HG03460 (cell line): ENCODE data around the gene SF3A1.

Experiments used
- ATAC-seq: cut with Tn5 transposase; IDR thresholded peaks from one replicate; pipeline ENCODE4 v1.9.1; 2021; ENCODE audit not compliant: unreplicated experiment

SF3A1 gene

DNA sequence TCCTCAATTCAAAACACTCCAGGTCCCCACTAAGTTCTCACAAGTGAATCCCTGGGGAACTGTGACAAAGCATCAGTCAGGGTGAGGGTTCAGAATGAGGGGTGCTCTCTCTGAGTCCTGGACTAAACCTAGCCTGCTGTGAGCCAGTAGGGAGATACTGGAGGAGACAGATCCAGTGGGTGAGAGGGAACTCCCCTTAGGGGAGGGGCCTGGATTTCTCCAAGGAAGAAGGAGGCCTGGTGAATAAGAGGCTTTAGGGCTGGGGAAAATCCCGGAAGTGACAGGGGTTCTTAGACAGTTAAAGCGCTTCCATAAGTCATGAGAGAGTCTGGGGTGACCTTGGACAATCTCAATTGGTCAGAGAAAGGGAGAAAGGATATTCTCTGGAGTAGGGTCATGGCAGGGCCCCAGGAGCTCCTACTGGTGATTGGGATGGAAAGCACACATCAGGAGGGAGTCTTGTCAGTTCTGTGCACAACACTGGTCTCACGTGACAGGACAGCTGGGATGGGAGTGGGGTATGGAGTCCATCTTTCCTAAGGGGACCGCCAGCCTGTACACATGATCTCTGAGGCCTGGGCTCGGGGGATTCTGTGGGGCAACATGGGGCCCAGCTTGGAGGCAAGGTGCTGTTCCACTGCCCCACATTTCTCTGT is 31.5 kb downstream of the SF3A1 start:
- no peak for ATAC-seq

DNA sequence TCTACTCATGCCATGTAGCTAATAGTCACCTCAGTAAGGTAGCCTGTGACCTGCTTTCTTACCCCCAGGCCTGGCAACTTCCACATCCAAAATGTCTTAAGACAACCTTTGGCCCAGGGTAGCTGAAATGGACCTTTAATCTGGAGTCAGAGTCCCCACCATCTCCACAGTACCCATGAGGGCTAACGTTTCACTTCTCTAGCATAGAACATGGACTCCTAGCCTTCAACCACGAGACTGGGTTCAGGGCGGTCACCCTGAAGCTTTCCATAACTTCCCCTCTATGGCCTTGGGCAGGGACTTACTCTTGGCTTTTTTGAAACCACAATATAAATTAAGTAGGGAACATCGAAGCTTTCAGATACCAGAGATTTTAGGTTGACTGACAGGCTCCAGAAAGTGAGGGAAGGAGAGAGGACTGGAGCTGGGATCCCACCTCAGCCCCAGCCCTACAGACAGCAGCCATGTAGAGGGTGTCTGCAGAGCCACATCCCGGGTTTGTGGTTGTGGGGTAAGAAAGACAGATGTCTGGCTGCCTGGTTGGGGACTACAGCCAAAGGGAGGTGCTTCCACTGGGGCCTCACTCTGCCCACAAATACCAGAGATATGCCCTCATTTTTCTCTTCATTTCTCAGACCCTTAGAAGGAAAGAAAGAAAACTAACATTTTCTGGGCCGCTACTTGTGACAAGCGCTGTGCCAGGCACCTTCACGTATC is 32.5 kb downstream of the SF3A1 start:
- no peak for ATAC-seq

GRCh38 chr22:30323246-30323645 is 33.4 kb downstream of the SF3A1 start:
- no peak for ATAC-seq

GRCh38 chr22:30321461-30321860 is 35.2 kb downstream of the SF3A1 start:
- ATAC-seq: no peak

DNA sequence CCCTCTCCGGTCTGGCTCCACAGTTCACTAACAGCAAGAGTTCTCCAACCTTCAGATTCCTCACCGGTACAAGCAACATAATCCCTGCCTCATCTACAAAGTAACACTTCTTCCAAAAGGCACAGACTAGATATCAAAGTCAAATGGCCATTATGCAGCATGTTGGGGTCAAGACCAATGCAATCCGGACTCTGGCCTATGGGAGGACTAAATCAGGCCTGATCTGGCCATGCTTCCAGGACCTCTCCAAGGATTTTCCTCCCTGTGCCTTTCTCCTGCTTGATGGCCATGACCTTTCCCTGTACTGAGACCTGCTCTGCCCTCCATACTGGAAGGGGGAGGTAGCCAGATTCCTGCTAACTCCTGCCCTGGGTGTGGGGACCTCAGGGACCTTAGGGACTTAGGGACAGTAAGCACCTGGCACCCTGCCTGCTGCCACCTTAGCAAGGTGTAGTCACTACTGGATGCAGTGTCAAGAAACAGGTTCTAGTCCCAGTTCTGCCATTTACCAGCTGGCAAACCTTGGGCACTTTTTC is 36.6 kb downstream of the SF3A1 start:
- no peak for ATAC-seq

DNA sequence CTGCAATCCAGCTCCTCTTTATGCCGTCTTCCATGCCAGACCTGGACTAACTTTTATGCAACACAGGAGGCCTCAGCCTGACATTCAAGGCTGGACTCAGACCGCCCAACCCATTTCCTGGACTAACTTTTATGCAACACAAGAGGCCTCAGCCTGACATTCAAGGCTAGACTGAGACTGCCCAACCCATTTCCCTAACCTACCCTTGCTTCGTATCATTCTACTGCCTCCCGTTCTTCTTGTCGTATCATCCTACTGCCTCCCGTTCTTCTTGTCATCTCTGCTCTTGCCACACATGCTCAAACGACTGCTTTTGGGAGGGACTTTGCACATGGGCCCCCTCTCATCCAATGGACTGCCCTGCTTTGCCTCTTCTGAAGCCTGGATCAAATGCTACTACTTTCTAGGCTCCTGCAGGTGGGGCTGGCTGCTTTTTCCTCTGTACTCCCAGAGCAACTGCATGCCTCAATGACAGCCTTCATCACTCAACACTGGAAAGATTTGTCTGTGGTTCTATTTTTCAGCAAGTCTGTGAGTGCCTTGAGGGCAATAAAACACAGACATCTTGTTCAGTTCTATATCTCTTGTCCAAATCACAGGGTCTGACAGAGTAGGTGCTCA is 37.8 kb downstream of the SF3A1 start:
- no peak for ATAC-seq

DNA sequence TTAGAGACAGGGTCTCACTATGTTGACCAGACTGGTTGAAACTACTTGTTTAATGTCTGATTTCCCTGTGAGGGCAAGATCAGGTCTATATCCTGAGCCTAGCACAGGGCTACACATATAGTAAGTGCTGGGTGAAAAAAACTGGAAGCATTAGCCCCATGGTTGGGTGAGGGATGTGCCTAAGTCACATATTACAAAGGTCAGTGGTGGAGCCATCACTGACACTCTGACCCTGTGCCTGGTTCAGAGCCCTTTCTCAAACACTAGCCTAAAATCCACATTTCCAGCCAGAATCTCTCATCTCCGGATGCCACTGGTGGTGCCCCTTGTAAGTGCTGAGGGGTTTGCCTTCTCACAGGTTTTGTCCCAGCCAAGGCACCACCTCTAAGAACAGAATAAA is 38.9 kb downstream of the SF3A1 start:
- ATAC-seq: no peak

GRCh38 chr22:30315962-30316576 is 40.6 kb downstream of the SF3A1 start:
- no peak for ATAC-seq

DNA sequence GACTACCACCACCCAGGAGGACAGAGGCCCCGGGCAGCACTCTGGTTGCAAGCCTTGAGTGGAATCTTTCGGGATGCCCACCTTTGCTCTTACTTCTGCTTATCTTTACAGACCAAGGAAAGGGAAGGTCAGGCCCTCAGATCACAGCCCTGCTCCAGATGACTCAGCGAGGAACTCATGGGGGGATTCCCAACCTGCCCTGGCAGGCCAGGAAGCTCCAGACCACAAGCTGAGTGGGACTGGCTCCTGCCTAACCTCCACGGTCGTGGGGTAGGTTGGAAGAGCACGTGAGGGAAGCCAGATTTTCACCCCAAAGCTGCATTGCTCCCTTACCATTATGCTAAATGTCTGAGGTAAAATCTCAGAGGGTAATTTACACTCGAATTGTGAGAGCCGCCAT is 41.8 kb downstream of the SF3A1 start:
- no peak for ATAC-seq

DNA sequence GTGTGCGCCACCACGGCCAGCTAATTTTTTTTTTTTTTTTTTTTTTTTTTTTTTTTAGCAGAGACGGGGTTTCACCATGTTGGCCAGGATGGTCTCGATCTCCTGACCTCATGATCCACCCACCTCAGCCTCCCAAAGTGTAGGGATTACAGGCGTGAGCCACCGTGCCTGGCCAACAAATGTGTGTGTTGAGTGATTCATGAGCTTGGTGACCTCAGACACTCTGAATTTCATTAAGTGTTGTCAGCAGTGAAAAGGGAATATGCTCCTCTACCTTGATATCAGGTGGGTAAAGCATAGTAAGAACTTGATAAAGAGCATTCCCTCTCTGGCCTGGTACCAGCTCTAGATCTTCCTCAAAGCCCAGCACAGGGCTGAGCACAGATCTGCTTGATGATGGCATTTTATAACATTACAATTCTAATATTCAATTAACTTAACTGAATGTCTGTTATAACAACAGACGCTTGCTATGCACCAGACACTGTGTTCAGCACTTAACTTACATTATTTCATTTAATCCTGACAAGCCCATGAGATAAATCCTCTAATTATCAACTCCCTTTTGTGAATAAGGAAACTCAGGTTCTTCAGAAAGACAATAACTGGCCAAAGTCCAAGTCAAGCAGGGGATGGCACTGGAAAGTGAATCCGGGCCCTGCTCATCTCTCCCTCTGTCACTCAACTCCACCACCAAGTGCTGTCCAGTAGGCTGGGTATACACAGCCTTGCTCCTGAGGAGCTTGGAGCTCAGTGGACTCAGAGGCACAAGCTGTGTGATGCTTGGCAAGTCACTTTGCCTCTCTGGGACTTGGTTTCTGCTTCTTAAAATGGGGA is 42.9 kb downstream of the SF3A1 start:
- no peak for ATAC-seq

DNA sequence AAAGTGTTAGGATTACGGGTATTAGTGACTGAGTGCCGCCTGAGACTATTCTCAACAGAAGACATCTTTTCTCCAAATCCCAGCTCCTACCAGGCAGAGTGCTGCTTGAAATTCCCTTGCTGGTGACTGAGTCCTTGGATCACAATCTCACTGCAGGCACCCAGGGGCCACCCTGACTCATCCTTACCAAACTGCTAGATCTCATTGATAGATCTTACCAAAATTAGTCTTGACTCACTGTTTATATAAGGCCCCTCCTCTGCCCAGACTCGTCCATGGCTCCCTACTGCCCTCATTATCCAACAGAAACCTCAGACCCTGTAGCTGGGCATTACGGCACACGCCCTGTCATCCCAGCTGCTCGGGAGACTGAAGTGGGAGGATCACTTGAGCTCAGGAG is 44.6 kb downstream of the SF3A1 start:
- no peak for ATAC-seq

GRCh38 chr22:30310881-30311771 is 45.6 kb downstream of the SF3A1 start:
- ATAC-seq: no peak

- no peak for ATAC-seq
Observed at GRCh38 chr22:30309951-30310741, 46.5 kb downstream of the SF3A1 start.

- ATAC-seq: peak; percentile 34
Observed at GRCh38 chr22:30308518-30309230, 48.0 kb downstream of the SF3A1 start.

- ATAC-seq: no peak
Observed at GRCh38 chr22:30308093-30308492, 48.6 kb downstream of the SF3A1 start.

DNA sequence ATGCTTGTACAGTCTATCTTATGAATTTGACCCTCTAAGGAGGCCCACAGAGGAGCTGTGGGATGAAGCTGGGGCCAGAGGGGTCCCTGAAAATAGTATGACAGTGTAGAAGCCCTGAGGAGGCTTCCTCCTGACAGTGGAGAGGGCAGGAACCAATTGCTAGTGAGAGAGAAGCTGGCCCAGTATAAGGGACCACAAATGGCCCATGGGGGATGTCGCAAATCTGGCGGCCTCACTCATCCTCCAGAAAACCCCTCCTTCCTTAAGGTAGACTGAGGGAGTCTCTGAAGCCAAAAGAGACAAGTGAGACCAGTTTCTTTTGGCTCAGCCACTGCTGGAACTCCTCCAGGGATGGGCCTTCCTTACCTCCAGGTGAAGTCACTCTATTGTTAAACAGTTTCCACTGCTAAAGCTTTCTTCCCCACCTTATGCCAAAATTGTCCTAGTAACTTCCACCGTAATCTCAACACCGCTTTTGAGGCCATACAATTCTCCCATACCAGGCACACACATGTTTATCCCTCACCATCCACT is 49.6 kb downstream of the SF3A1 start:
- ATAC-seq: no peak

DNA sequence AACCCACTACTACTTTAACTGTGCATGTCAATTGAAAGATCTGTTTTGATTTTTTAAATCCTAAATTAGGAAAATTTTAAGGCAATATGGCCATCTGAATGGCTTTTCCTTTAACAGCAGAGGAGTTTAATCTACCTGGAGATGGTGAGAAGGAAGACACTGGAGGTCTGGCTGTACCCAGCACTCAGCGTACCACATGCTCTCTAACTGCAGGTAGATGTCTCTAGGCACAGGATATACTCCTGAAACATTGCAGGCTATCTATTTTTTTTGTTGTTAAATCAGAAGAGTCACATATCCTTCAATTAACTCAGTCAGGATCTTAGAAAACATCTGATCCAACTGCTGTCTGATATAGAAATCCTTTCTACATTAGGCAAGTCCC is 50.1 kb downstream of the SF3A1 start:
- ATAC-seq: no peak
